Daoy (cell line): Measurements from ENCODE around the gene ACSL1. TPM values are rescaled to one million over a fixed set of nuclear protein-coding genes. Genes with fewer than 3 reads are reported as not detected.
"Not testable (repeated sequence)": the region's sequence is repeated elsewhere in the genome, so short reads cannot be mapped to it uniquely, and the experiment has no call there.

Source experiments
- DNase-seq: peaks from one replicate; pipeline ENCODE4 v3.0.0-alpha.2; 2015; ENCODE audit warnings: low read depth
- total RNA-seq: library from RNA; depleted of rRNA; stranded (reverse); fragments of >200 nt; shearing (Covaris generic); gene quantifications from 2 replicates; pipeline ENCODE4 v1.2.3, GENCODE V29; 2014

Gene ACSL1
- total RNA-seq, 1 experiment from 2014 or later: 12.5 TPM

DNA sequence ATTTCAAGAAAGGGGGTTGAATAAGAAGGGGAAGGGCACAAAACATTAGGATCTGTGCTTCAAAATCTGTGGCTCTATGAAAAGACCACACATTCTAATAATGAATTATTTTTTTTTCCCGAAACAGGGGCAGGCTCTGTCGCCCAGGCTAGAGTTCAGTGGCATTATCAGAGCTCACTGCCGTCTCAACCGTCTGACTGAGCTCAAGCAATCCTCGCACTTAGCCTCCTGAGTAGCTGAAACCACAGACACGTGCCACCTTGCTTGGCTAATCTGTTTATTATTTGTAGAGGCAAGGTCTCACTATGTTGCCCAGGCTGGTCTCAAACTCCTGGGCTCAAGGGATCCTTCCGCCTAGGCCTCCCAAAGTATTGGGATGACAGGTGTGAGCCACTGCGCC, 33.4 kb downstream of the ACSL1 start:
- DNase-seq: peak; percentile 19

DNA sequence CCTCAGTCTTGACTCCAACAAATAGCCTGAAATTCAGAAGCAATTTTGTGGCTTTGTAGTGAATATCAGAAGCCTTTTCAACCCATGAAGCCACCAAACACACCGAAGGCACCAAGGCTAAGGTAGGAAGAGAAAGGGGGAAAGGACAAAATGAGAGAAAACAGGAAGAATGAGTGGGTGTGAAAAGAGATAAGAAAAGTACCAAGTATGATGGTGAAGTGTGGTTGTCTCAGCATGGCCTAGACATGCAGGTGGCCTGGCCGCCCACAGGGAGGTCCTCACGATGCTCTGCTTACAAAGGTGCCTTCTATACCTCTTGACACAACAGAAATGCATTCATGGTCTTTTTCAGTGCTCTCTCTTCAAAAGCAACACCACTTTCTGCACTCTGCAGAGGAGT, 34.9 kb downstream of the ACSL1 start:
- no peak for DNase-seq

GRCh38 chr4:184787766-184788503, 37.8 kb downstream of the ACSL1 start:
- DNase-seq: peak; percentile 4

DNA sequence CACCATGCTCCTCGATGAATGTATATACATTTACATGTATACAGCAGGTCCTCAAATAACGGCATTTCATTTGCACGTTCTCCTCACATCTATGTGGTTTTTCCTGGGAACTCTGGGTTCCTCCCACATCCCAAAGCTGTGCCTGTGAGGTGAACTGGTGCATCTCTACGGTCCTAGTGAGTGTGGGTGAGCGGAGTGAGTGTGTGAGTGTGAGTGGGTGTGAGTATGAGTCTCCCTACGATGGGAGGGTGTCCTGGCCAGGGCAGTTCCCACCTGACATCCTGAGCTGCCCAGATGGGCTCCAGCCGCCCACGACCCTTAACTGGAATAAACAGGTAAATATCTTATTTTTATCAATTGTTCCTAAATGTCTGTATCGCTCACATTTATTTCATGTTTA, 40.0 kb downstream of the ACSL1 start:
- no peak for DNase-seq

DNA sequence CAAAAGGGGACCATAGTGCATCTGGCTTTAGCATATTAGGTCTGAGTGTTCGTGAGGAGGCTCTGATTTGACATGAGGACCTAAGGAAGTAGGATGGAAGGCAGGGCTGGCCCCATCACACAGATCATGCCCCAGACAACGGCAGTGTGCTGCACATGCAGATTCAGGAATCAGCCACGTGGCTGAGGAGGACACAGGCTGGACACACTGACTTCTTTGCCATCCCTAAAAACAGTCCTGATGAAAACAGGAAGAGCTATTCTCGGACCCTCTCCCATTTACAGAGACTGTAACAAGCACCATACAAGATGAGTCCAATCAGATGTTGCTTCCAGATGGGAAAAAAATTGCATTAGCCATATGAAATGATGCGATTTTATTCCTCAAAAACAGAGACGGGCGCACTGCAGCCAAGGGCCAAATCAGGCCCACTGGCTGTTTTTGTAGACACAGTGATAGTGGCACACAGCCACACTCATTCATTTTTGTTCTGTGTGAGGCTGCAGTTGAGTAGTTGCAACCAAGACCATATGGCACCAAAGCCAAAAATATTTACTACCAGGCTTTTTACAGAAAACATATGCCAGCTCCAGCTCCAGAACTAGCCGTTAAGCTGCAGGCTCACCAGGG, 41.0 kb downstream of the ACSL1 start:
- no peak for DNase-seq

DNA sequence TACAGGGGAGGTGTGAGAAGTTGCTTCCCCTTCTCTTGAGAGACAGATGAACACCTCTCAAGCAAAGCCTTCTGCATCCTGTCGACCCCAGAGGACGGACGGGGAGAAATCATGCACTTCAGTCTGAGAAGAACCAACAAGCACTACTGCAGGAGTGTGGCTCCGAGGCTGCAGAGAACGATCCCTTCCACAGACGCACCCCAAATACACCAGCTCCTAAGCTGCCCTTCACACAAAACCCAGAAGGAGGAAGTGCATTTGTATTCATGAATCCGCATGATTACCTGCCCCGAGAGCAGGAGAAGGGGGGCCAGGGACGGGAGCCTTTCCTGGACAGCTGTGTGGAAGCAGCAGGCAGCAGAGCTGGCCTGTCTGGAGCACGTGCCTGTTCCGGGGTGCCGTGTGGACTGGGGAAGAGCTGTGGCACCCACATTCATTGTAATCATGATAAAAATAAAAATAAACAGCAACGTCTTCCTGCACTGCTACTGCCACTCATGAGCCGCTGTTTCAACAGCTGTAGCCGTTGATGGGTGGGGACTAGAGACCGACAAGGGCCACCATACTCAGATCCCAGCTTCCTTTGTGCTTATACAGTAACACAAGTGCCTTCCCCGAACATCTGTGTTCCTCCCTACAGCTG, 42.9 kb downstream of the ACSL1 start:
- DNase-seq: no peak

DNA sequence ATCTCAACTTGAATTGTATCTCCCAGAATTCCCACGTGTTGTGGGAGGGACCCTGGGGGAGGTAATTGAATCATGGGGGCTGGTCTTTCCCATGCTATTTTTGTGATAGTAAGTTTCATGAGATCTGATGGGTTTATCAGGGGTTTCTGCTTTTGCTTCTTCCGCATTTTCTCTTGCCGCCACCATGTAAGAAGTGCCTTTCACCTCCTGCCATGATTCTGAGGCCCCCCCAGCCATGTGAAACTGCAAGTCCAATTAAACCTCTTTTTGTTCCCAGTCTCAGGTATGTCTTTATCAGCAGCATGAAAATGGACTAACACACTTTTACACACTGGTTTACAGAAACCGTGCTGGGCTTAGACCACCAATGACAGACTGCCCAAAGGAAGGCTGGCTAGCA, 46.6 kb downstream of the ACSL1 start:
- not testable (repeated sequence) for DNase-seq

GRCh38 chr4:184778325-184778724, 47.4 kb downstream of the ACSL1 start:
- no peak for DNase-seq

GRCh38 chr4:184776821-184777220, 48.9 kb downstream of the ACSL1 start:
- no peak for DNase-seq

DNA sequence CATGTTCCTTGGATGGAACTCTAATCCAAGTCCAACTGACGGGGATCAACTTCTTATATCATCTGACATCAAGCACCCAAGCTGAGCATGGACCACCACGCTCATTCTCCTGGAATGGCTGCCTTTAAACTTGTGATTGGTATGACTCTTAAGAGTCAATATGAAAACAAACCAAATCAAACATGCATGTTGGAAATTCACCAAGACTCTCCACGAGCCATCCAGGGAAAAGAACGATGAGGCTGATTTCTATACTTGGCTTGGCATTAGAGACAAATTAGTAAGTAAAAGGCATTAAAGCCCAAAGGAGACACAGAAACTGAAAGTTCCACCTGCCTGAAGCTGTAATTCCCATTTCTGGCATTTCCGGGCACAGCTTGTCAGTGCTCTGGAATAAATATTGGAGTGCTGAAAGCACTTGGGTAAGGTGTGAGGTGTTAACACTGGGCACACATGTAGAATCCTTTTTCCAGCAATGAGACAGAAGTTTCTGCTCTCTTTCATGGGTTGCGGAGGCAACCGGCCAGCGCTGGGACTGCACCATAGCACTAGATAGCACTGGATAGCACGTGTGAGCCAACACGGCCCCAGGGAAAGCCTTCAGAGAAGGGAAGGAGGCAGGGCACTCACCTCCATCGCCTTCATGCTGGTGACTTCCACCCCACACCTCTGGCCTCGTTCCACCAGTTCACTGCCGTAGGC, 49.8 kb downstream of the ACSL1 start:
- no peak for DNase-seq

DNA sequence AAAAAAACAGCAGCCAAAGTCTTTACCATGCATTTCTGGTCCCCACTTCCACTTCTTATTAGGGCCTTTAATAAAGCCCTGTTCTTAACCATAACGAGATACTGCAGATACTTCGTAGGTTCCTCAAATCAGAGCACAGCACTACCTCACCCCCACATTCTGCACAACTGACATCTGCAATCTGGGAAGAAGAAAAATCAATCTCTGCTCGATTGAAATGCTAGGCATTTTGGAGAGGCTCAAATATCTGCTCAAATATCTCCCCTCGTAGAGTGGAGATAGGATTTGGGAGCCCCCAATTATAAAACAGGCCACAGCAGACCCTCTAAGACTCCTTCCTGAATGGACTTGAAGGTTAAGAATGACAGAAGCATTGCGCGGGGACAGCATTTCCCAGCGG, 51.6 kb downstream of the ACSL1 start:
- DNase-seq: no peak

DNA sequence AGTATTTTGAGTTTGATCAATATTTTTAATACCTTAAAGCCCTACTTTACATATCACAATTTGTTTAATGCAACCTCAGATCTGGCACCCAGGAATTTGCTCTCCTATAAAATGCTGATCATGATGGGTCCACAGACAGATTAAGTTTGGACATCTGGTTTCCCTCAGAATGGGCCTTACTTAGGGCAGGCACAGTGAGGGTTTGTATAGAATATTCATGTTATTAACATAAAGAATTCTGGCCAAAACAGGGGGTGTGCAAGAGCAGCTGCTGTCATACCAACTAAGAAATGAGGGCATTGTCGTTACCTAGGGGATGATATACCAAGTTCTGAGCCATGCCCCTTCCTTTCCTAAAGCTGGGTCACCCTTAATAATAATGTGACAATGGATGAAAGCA, 54.4 kb downstream of the ACSL1 start:
- DNase-seq: no peak

DNA sequence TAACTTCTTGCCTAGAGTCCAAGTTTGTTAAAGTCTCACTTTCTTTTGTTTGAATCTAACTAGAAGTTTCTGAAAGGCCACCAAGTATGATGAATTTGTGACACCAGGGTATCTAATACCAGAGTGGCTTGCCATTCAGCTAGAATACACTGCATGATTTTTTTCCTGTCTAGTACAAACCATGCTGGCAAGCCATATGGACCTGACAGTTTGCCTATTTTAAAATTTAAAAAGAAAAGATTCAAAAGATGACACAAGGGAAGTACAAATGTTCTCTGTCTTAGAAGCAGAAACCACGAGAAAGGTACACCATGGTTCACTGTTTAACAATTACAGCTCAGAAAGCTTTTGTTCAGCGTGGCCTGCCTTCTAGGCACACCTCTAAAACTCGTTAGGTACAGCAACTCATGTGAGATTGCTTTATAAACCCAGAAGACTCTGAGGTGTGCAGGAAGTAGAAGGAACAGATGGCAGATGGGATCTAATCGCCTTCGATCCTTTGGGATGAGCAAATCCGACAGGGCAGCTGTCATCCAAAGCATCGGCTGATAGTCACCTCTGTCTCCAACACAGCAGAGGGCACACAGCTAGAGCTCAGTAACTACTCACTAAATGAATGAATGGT, 56.5 kb downstream of the ACSL1 start:
- no peak for DNase-seq

GRCh38 chr4:184768296-184768695, 57.5 kb downstream of the ACSL1 start:
- DNase-seq: no peak

- no peak for DNase-seq
These were observed 59.3 kb downstream of the ACSL1 start for GRCh38 chr4:184766446-184766845.

DNA sequence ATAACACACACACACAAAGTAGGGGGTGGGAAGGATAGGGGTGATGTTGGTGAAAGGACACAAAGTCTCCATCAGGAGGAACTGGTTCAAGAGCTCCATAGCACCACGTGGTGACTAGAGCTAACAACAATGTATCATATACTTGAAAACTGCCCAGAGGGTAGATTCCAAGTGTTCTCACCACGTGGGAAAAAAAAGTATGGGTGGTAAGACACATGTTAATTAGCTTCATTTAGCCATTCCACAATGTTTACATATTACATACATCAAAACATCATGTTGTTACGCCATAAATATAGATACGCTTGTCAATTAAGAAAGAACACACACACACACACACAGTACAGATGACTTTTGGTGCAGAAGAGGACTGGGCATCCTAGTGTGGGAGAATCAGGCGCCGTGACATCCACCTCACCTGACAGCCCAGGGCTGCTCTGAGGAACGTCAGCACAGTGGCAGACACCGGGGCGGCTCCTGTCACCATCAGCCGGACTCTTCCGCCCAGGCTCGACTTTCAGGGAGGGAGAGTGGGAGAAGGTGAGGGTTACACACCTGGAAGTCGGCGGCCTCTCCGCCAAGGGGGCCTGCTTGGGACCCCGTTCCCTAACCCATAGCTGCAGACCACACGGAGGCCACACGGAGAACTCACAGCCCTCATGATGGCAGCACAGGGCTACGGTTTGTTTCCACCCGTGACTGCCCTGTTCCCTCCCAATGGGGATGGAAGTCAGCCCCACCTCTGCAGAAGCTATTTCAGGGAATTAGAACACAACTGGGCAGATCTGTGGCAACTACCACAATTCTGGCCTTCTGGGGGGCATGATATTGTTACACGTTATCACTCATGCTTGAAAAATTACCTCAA, 60.1 kb downstream of the ACSL1 start:
- DNase-seq: no peak

DNA sequence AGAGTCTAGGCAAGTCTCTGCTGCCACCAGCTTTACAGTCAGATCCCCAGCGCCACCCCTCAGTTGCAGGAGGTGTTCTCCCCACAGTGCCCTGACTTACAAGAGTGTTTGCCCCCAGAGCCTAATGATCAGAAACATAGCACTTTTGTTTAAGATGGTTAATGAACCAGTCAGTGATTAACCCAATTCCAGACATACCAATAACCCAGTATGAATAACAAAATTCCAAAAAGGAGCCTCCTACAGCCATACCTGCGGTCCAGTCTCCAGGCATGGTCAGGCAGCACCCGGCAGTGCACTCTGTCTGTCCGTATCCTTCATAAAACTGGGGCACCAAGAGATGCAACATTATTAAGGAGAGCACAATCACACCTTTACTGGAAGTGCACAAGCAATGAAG, 61.2 kb downstream of the ACSL1 start:
- no peak for DNase-seq

- no peak for DNase-seq
These were observed 62.5 kb downstream of the ACSL1 start for GRCh38 chr4:184763150-184763780.

DNA sequence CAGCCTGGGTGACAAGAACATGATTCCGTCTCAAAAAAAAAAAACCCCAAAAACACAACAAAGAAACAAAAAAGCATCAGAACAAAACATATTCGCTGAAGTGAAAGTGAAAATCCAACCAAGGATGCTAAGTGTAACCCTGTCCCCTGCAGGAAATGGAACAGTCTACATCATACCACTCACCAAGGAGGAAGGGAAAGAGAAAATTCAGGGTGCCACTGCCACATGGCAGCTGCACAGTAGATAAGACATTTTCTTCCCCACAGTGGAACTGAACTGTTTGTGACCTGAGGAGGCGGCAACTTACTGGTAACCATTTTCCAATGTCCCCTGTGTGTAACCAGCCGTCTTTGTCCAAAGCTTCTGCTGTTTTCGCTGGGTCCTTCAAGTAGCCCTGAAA, 63.7 kb downstream of the ACSL1 start:
- DNase-seq: no peak

DNA sequence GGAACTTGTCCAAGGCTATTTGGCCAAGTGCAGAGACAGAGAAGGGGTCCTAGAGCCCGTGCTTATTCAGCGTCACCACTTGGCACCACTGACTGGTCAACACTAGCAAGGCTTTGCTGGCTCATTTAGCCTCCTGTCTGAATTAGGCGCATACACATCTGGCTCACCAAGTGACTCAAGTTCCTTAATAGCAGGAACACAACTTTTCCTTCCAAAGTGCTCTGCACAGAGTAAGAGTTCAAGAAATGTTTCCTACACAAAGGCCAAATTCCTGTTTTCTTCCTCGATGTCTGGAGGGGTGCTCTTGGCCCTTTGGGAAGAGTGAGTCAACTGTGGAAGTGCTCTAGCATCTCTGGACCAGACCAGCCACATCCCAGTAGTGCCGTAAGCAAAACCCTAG, 65.1 kb downstream of the ACSL1 start:
- no peak for DNase-seq

- DNase-seq: no peak
These were observed 68.0 kb downstream of the ACSL1 start for GRCh38 chr4:184757810-184758209.
